Ishikawa (cell line): ENCODE measurements around the gene SPEF2.

ENCODE experiments used
- CEBPB ChIP-seq: IDR thresholded peaks from 2 replicates; pipeline ENCODE4 v1.6.1; 2012
- CREB1 ChIP-seq: IDR thresholded peaks from 2 replicates; pipeline ENCODE4 v1.6.1; 2012; ENCODE audit warnings: low read depth
- EGR1 ChIP-seq: IDR thresholded peaks from 2 replicates; pipeline ENCODE4 v1.6.1; 2012
- EP300 ChIP-seq: IDR thresholded peaks from 2 replicates; pipeline ENCODE4 v1.6.1; 2012; ENCODE audit warnings: borderline replicate concordance
- FOXM1 ChIP-seq: IDR thresholded peaks from 2 replicates; pipeline ENCODE4 v1.6.1; 2012; ENCODE audit warnings: low read depth, borderline replicate concordance
- MAX ChIP-seq: IDR thresholded peaks from 2 replicates; pipeline ENCODE4 v1.6.1; 2012
- RAD21 ChIP-seq: IDR thresholded peaks from 2 replicates; pipeline ENCODE4 v1.6.1; 2012; ENCODE audit warnings: low read depth
- TAF1 ChIP-seq: IDR thresholded peaks from 2 replicates; pipeline ENCODE4 v1.6.1; 2012; ENCODE audit warnings: low read depth, mild to moderate bottlenecking
- TCF12 ChIP-seq: IDR thresholded peaks from 2 replicates; pipeline ENCODE4 v1.6.1; 2012; ENCODE audit warnings: low read depth
- TEAD4 ChIP-seq: IDR thresholded peaks from 2 replicates; pipeline ENCODE4 v1.6.1; 2012
- USF1 ChIP-seq: IDR thresholded peaks from 2 replicates; pipeline ENCODE4 v1.6.1; 2012
- YY1 ChIP-seq: IDR thresholded peaks from 2 replicates; pipeline ENCODE4 v1.6.1; 2012; ENCODE audit warnings: low read depth
- ZBTB7A ChIP-seq: IDR thresholded peaks from 2 replicates; pipeline ENCODE4 v1.6.1; 2012; ENCODE audit warnings: low read depth
- TF ChIP-seq, protein P1 (sequence below): IDR thresholded peaks from 2 replicates; pipeline ENCODE4 v1.6.1; 2012; ENCODE audit warnings: low read depth, mild to moderate bottlenecking

DNA sequence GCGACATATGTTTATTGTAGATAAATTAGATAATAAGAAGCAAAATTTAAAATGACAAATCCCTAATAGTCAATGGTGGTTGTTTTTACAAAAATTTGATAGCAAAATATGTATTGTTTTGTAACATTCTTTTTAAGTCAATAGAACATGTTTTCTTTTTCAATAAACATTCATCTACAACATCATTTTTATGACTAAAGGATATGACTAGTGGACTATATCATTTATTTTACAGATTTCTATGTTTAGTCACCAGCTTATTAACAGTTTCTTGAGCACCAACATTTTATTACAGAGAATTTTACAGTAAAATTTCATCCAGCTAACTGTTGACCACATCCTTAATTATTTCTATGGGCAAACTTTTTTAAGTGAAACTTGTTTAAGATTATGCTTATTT lies 124.3 kb downstream of the SPEF2 start:
- TF ChIP-seq EP300 (no peak), ZBTB7A (no peak), USF1 (no peak), TCF12 (no peak), EGR1 (no peak), TEAD4 (no peak), YY1 (no peak), CREB1 (no peak), FOXM1 (no peak), CEBPB (no peak), RAD21 (no peak), MAX (no peak), TAF1 (no peak)
- TF ChIP-seq, protein P1, sequence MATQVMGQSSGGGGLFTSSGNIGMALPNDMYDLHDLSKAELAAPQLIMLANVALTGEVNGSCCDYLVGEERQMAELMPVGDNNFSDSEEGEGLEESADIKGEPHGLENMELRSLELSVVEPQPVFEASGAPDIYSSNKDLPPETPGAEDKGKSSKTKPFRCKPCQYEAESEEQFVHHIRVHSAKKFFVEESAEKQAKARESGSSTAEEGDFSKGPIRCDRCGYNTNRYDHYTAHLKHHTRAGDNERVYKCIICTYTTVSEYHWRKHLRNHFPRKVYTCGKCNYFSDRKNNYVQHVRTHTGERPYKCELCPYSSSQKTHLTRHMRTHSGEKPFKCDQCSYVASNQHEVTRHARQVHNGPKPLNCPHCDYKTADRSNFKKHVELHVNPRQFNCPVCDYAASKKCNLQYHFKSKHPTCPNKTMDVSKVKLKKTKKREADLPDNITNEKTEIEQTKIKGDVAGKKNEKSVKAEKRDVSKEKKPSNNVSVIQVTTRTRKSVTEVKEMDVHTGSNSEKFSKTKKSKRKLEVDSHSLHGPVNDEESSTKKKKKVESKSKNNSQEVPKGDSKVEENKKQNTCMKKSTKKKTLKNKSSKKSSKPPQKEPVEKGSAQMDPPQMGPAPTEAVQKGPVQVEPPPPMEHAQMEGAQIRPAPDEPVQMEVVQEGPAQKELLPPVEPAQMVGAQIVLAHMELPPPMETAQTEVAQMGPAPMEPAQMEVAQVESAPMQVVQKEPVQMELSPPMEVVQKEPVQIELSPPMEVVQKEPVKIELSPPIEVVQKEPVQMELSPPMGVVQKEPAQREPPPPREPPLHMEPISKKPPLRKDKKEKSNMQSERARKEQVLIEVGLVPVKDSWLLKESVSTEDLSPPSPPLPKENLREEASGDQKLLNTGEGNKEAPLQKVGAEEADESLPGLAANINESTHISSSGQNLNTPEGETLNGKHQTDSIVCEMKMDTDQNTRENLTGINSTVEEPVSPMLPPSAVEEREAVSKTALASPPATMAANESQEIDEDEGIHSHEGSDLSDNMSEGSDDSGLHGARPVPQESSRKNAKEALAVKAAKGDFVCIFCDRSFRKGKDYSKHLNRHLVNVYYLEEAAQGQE = no peak
